ENCODE measurements around the gene BEST2. TPM values are rescaled to one million over a fixed set of nuclear protein-coding genes. Genes with fewer than 3 reads are reported as not detected.
"Not testable (repeated sequence)": the region's sequence is repeated elsewhere in the genome, so short reads cannot be mapped to it uniquely, and the experiment has no call there.

BEST2 gene
- total RNA-seq, 1 donor from 2014 or later = not detected

DNA sequence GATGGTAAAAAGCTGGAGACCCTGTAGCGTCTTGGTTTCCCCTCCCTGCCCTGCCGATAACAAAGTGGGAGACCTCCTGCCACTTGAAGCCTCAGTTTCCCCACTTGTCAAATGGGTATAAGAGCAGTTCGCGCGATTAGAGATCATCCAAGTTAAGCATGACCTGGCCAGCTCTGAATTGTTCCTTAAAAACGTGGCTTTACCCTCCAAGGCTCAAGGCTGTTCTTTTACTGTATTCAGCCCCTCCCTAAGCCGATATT is 28.3 kb upstream of the BEST2 start:
- DNase-seq (ENCODE audit: low spot score) = no peak
- Mint-ChIP-seq H3K27ac (ENCODE audit: unreplicated experiment) (peak overlapping the region; percentile 95), H3K4me3 (ENCODE audit: unreplicated experiment) (peak overlapping the region; percentile 93)

DNA sequence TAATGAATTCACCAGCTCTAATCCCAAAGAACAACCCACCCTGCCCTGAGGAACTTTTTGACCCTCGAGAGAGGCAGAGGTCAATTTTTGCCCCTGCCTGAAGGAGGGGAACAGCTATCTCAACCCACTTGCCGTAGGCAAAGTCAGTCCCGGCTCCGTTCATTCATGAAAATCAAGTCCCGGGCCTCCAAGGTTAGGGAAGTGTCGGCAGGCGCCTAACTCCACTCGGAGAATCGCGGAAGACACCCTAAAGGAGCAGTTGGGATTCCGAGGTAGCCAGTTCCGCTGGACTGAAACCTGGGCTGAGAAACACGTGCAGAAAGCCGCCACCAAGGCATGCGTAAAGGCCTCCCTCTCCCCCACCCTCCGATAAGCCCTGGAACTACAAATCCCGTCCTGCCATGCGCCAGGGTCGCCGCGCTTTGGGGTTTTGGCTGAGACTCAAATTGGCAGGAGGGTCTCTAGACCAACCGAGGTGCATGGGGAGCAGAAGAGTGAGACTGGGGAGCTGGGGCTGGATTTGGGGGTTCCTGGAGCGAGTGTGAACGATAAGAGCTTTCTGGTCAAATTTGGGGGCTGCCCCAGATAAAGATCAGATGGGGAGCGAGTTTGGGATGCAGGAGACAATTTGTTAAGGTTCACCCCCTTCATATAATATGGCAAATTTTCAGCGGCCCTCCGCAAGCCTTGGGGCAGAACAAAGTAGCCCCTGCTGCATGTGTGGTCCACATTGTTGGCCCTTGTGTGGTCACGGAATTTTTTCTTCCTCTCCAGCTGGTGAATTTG is 27.8 kb upstream of the BEST2 start, which contains the start of gene TNPO2:
Gene TNPO2 (minus strand): TSS at position 292 of the 786 bp plus-strand sequence. CDS start 2,955 bp downstream, outside the sequence.
- TF ChIP-seq, protein P1, sequence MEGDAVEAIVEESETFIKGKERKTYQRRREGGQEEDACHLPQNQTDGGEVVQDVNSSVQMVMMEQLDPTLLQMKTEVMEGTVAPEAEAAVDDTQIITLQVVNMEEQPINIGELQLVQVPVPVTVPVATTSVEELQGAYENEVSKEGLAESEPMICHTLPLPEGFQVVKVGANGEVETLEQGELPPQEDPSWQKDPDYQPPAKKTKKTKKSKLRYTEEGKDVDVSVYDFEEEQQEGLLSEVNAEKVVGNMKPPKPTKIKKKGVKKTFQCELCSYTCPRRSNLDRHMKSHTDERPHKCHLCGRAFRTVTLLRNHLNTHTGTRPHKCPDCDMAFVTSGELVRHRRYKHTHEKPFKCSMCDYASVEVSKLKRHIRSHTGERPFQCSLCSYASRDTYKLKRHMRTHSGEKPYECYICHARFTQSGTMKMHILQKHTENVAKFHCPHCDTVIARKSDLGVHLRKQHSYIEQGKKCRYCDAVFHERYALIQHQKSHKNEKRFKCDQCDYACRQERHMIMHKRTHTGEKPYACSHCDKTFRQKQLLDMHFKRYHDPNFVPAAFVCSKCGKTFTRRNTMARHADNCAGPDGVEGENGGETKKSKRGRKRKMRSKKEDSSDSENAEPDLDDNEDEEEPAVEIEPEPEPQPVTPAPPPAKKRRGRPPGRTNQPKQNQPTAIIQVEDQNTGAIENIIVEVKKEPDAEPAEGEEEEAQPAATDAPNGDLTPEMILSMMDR (IDR thresholded peaks at IDR 0.05; ENCODE audit: unreplicated experiment) = no peak
- peaks cover 10% of the 10 kb centered on the region for H3K36me3 Mint-ChIP-seq (ENCODE audit: low read depth, unreplicated experiment)
- H3K4me3 Mint-ChIP-seq (ENCODE audit: unreplicated experiment) = peak within 1 kb of the TSS; percentile 93
- H3K27ac Mint-ChIP-seq (ENCODE audit: unreplicated experiment) = peak within 1 kb of the TSS; percentile 95
- peak; percentile 69 for DNase-seq (ENCODE audit: low spot score)
- peaks cover 27% of the 10 kb centered on the region for H3K4me1 Mint-ChIP-seq (ENCODE audit: unreplicated experiment)
- peaks cover 14% of the 10 kb centered on the region for H3K27me3 Mint-ChIP-seq (ENCODE audit: unreplicated experiment)
- no peaks in the 10 kb centered on the region for H3K9me3 Mint-ChIP-seq (ENCODE audit: unreplicated experiment)

More for the DNA sequence above, 28.3 kb upstream of the BEST2 start:
- TF ChIP-seq, protein P1 (IDR thresholded peaks at IDR 0.05; ENCODE audit: unreplicated experiment) = no peak
- H3K27me3 Mint-ChIP-seq (ENCODE audit: unreplicated experiment) = peaks cover 15% of the 10 kb centered on the region
- H3K9me3 Mint-ChIP-seq (ENCODE audit: unreplicated experiment) = no peaks in the 10 kb centered on the region
- H3K4me1 Mint-ChIP-seq (ENCODE audit: unreplicated experiment) = peaks cover 27% of the 10 kb centered on the region
- peaks cover 14% of the 10 kb centered on the region for H3K36me3 Mint-ChIP-seq (ENCODE audit: low read depth, unreplicated experiment)

DNA sequence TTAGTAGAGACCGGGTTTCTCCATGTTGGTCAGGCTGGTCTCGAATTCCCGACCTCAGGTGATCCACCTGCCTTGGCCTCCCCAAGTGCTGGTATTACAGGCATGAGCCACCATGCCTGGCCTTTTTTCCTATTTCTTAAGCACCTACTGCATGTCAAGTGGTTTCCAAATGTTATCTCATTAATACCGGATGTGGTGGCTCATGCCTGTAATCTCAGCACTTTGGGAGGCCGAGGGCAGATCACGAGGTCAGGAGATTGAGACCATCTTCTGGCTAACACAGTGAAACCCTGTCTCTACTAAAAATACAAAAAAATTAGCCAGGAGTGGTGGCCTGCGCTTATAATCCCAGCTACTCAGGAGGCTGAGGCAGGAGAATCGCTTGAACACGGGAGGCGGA is 26.0 kb upstream of the BEST2 start:
- DNase-seq (ENCODE audit: low spot score); H3K27ac Mint-ChIP-seq (ENCODE audit: unreplicated experiment); H3K4me3 Mint-ChIP-seq (ENCODE audit: unreplicated experiment); H3K9me3 Mint-ChIP-seq (ENCODE audit: unreplicated experiment): not testable (repeated sequence)
- Mint-ChIP-seq H3K36me3 (ENCODE audit: low read depth, unreplicated experiment) (peaks cover 16% of the 10 kb centered on the region), H3K27me3 (ENCODE audit: unreplicated experiment) (peaks cover 12% of the 10 kb centered on the region), H3K4me1 (ENCODE audit: unreplicated experiment) (peaks cover 25% of the 10 kb centered on the region)

DNA sequence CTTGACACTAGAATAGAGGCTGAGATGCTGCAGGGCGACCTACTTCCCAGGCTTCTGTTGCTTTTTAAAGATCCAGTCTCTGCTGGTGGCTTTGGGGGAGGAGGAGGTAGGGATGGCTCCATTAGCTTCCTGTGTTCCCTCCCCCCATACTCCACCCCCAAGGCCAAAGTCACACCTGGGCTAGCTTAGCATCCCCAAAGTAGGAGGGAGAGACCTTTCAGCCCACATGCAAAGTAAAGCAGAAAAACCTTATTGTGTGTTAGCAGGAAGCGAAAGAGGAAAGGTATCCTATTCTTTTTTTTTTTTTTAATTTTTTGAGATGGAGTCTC is 24.6 kb upstream of the BEST2 start:
- H3K9me3 Mint-ChIP-seq (ENCODE audit: unreplicated experiment) = no peaks in the 10 kb centered on the region
- H3K27ac Mint-ChIP-seq (ENCODE audit: unreplicated experiment) = no peak overlapping the region
- no peak overlapping the region for H3K4me3 Mint-ChIP-seq (ENCODE audit: unreplicated experiment)
- peaks cover 16% of the 10 kb centered on the region for H3K27me3 Mint-ChIP-seq (ENCODE audit: unreplicated experiment)
- peaks cover 19% of the 10 kb centered on the region for H3K36me3 Mint-ChIP-seq (ENCODE audit: low read depth, unreplicated experiment)
- peaks cover 16% of the 10 kb centered on the region for H3K4me1 Mint-ChIP-seq (ENCODE audit: unreplicated experiment)
- TF ChIP-seq, protein P1 (IDR thresholded peaks at IDR 0.05; ENCODE audit: unreplicated experiment) = no peak
- no peak for DNase-seq (ENCODE audit: low spot score)

DNA sequence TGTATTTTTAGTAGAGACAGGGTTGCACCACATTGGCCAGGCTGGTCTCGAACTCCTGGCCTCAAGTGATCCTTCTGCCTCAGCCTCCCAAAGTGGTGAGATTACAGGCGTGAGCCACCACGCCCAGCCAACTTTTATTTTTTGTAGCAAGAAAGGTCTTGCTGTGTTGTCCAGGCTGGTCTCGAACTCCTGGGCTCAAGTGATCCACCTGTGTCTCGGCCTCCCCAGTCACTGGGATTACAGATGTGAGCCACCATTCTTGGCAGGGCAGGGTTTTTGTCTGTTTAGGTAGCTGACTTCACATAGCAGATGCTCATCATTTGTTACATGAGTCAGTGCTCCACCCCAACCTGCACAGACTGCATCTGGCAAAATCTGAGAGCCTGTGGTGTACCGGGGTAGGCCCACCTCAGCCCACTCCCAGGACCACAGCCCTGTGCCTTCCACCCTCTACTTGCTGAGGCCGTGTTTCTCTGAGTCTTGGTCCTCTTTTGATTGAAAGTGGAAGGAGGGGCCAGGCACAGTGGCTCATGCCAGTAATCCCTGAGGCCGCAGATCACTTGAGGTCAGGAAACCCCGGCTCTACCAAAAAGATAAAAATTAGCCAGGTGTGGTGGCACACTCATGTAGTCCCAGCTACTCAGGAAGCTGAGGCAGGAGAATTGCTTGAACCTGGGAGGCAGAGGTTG is 23.7 kb upstream of the BEST2 start:
- H3K4me3 Mint-ChIP-seq (ENCODE audit: unreplicated experiment) = no peak overlapping the region
- DNase-seq (ENCODE audit: low spot score) = no peak
- H3K9me3 Mint-ChIP-seq (ENCODE audit: unreplicated experiment) = no peaks in the 10 kb centered on the region
- peaks cover 12% of the 10 kb centered on the region for H3K27me3 Mint-ChIP-seq (ENCODE audit: unreplicated experiment)
- H3K4me1 Mint-ChIP-seq (ENCODE audit: unreplicated experiment) = peaks cover 18% of the 10 kb centered on the region
- no peak overlapping the region for H3K27ac Mint-ChIP-seq (ENCODE audit: unreplicated experiment)
- H3K36me3 Mint-ChIP-seq (ENCODE audit: low read depth, unreplicated experiment) = peaks cover 19% of the 10 kb centered on the region
- TF ChIP-seq, protein P1 (IDR thresholded peaks at IDR 0.05; ENCODE audit: unreplicated experiment) = no peak

All from endothelial cell (in vitro differentiated cells).